Inflammatory macrophage treated with lipopolysaccharide for 4 hours (primary cell): Measurements from ENCODE around the gene TBL3.

ENCODE experiments used
- DNase-seq: peaks from one replicate; pipeline ENCODE4 v3.0.0-alpha.2; 2020

TBL3 gene

GRCh38 chr16:2023092-2024031, 51.5 kb downstream of the TBL3 start:
- DNase-seq, result peak; percentile 85

GRCh38 chr16:2024032-2024420, 52.2 kb downstream of the TBL3 start:
- no peak for DNase-seq

- no peak for DNase-seq
These were observed 53.4 kb downstream of the TBL3 start for GRCh38 chr16:2025251-2025650.

GRCh38 chr16:2025878-2026460, 54.1 kb downstream of the TBL3 start:
- DNase-seq, result no peak

GRCh38 chr16:2026461-2027023, 54.7 kb downstream of the TBL3 start, which contains the start of gene NHERF2:
Gene NHERF2, plus strand, starts transcription at chr16:2026902. Its CDS starts 104 bp downstream, at chr16:2027006.
- DNase-seq, result no peak

GRCh38 chr16:2027024-2028010, 55.5 kb downstream of the TBL3 start:
- no peak for DNase-seq

GRCh38 chr16:2028146-2028545, 56.3 kb downstream of the TBL3 start:
- no peak for DNase-seq

GRCh38 chr16:2028620-2029220, 56.9 kb downstream of the TBL3 start:
- no peak for DNase-seq

- no peak for DNase-seq
These were observed 57.5 kb downstream of the TBL3 start for GRCh38 chr16:2029350-2029749.

- no peak for DNase-seq
These were observed 58.2 kb downstream of the TBL3 start for GRCh38 chr16:2030036-2030435.

- DNase-seq, result no peak
These were observed 59.3 kb downstream of the TBL3 start for GRCh38 chr16:2031081-2031577.
